ENCODE data around the gene MINDY3.

MINDY3 gene

DNA sequence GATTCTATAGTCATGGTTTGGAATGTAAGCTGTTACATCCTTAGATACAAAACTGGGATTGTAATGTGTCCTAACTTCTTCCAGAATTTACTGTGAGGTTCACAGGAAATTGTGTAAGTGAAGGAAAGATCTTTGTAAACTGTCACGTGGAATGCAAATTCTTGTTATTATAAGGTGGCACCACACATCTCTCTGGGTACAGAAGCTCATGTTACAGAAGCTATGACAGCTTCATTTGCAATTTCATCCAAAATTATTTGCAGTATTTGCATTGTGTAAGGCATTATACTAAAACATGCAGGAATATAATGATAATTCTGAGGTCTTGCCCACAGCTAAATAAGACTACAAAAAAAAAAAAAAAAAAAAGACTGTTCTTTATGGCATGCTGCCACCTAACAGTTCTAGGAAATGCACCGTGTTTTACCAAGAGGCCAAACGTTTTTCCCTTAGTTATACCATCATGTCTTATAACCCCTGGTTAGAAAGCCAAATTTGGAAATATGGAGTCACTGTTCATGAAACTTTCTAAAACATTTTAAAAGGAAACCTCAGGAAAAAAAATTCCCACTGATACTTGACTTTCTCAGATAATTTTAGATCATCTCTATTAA lies 17.6 kb downstream of the MINDY3 start:
- H3K4me3 ChIP-seq (ENCODE audit: low read length) = no peak overlapping the region
- H3K4me1 ChIP-seq (ENCODE audit: control insufficient read depth, insufficient read depth, low read length) = no peaks in the 10 kb centered on the region
- H3K27ac ChIP-seq (ENCODE audit: low read length) = no peak overlapping the region
- H3K27me3 ChIP-seq (ENCODE audit: control insufficient read depth, insufficient read depth, low read length) = no peaks in the 10 kb centered on the region
- no peak for DNase-seq (ENCODE audit: low read depth, low spot score)
- no peaks in the 10 kb centered on the region for H3K9me3 ChIP-seq (ENCODE audit: control insufficient read depth, insufficient read depth, low read length)
- no peaks in the 10 kb centered on the region for H3K36me3 ChIP-seq (ENCODE audit: control insufficient read depth, insufficient read depth, low read length)
- WGBS (ENCODE audit: insufficient coverage, insufficient read length) = no CpG with 5 or more reads among the region's 3 CpGs

DNA sequence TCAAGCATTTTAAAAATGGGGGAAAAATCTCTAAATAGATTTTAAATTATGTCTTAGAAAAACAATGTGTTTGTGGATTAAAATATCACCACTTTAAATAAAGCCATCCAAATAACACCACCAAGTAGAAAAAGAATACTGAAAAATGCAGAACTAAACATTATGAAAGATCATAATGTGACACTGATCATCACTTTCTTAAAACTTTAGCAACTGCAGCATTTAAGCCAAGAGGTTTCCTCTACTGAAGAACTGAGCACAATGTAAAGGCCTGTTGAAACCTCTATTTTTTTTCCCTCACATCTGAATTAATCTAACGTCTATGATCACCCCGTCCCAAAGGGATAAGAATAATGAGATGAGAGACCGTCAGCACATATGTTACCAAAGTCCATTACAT lies 18.6 kb downstream of the MINDY3 start:
- no peaks in the 10 kb centered on the region for H3K27me3 ChIP-seq (ENCODE audit: control insufficient read depth, insufficient read depth, low read length)
- DNase-seq (ENCODE audit: low read depth, low spot score) = no peak
- no peaks in the 10 kb centered on the region for H3K36me3 ChIP-seq (ENCODE audit: control insufficient read depth, insufficient read depth, low read length)
- no peak overlapping the region for H3K4me3 ChIP-seq (ENCODE audit: low read length)
- H3K4me1 ChIP-seq (ENCODE audit: control insufficient read depth, insufficient read depth, low read length) = no peaks in the 10 kb centered on the region
- H3K27ac ChIP-seq (ENCODE audit: low read length) = no peak overlapping the region
- no peaks in the 10 kb centered on the region for H3K9me3 ChIP-seq (ENCODE audit: control insufficient read depth, insufficient read depth, low read length)
- WGBS (ENCODE audit: insufficient coverage, insufficient read length) = no CpG with 5 or more reads among the region's 3 CpGs

DNA sequence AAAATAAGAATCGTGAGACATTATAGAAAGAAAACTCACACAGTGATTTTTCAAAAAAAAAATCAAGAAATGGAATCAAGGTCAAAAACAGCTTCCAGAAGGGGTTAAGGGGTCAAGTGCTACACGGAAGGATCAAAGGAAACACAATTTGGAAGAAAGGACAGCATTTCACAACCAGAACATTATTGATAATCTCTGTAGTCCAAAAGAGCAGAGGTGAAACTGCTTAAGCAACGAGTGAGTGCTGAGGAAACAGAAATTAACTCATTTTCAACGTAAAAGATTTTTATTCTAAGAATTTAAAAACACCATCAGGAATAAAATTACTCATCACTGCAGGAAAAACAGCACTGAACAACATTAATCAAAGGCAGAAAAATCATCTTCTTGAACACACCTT lies 23.5 kb downstream of the MINDY3 start:
- H3K9me3 ChIP-seq (ENCODE audit: control insufficient read depth, insufficient read depth, low read length) = no peaks in the 10 kb centered on the region
- no peaks in the 10 kb centered on the region for H3K4me1 ChIP-seq (ENCODE audit: control insufficient read depth, insufficient read depth, low read length)
- no peaks in the 10 kb centered on the region for H3K27me3 ChIP-seq (ENCODE audit: control insufficient read depth, insufficient read depth, low read length)
- H3K36me3 ChIP-seq (ENCODE audit: control insufficient read depth, insufficient read depth, low read length) = no peaks in the 10 kb centered on the region
- no CpG with 5 or more reads among the region's 4 CpGs for WGBS (ENCODE audit: insufficient coverage, insufficient read length)
- no peak overlapping the region for H3K27ac ChIP-seq (ENCODE audit: low read length)
- no peak for DNase-seq (ENCODE audit: low read depth, low spot score)
- no peak overlapping the region for H3K4me3 ChIP-seq (ENCODE audit: low read length)

- Histone ChIP-seq H3K9me3 (ENCODE audit: control insufficient read depth, insufficient read depth, low read length) (no peaks in the 10 kb centered on the region), H3K27me3 (ENCODE audit: control insufficient read depth, insufficient read depth, low read length) (no peaks in the 10 kb centered on the region), H3K27ac (ENCODE audit: low read length) (no peak overlapping the region), H3K4me1 (ENCODE audit: control insufficient read depth, insufficient read depth, low read length) (no peaks in the 10 kb centered on the region), H3K4me3 (ENCODE audit: low read length) (no peak overlapping the region), H3K36me3 (ENCODE audit: control insufficient read depth, insufficient read depth, low read length) (no peaks in the 10 kb centered on the region)
- WGBS (ENCODE audit: insufficient coverage, insufficient read length) = no CpG with 5 or more reads among the region's 4 CpGs
- DNase-seq (ENCODE audit: low read depth, low spot score) = no peak
These were observed 30.8 kb downstream of the MINDY3 start for GRCh38 chr10:15829495-15829894.

DNA sequence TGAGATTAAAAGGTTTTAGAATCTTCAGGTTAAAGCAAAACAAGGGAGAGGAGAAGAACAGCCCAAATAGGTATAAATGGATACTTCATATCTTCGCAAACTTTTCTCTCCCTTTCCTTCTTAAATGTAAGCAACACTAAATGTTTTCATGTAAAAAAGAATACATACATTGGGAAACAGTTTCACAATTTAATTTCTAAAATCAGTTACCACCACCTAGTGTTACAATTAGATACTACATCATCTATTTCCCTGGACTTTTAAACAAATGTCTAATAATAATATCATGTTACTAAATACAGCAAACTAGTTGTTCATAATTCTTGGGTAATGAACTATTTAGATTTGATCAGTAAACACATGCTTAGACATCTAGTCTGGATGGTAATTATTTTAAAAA lies 35.8 kb downstream of the MINDY3 start:
- Histone ChIP-seq H3K9me3 (ENCODE audit: control insufficient read depth, insufficient read depth, low read length) (no peaks in the 10 kb centered on the region), H3K27me3 (ENCODE audit: control insufficient read depth, insufficient read depth, low read length) (no peaks in the 10 kb centered on the region), H3K36me3 (ENCODE audit: control insufficient read depth, insufficient read depth, low read length) (no peaks in the 10 kb centered on the region), H3K27ac (ENCODE audit: low read length) (no peak overlapping the region), H3K4me3 (ENCODE audit: low read length) (no peak overlapping the region), H3K4me1 (ENCODE audit: control insufficient read depth, insufficient read depth, low read length) (no peaks in the 10 kb centered on the region)
- no CpG with 5 or more reads among the region's 1 CpG for WGBS (ENCODE audit: insufficient coverage, insufficient read length)
- no peak for DNase-seq (ENCODE audit: low read depth, low spot score)

GRCh38 chr10:15822131-15822530 lies 38.2 kb downstream of the MINDY3 start:
- no peak for DNase-seq (ENCODE audit: low read depth, low spot score)
- H3K4me1 ChIP-seq (ENCODE audit: control insufficient read depth, insufficient read depth, low read length) = no peaks in the 10 kb centered on the region

GRCh38 chr10:15821046-15821683 lies 39.1 kb downstream of the MINDY3 start:
- no peak overlapping the region for H3K4me3 ChIP-seq (ENCODE audit: low read length)

More at GRCh38 chr10:15822131-15822530, 38.2 kb downstream of the MINDY3 start:
- no CpG with 5 or more reads among the region's 4 CpGs for WGBS (ENCODE audit: insufficient coverage, insufficient read length)
- H3K36me3 ChIP-seq (ENCODE audit: control insufficient read depth, insufficient read depth, low read length) = no peaks in the 10 kb centered on the region
- H3K27ac ChIP-seq (ENCODE audit: low read length) = no peak overlapping the region
- H3K4me3 ChIP-seq (ENCODE audit: low read length) = no peak overlapping the region
- no peaks in the 10 kb centered on the region for H3K9me3 ChIP-seq (ENCODE audit: control insufficient read depth, insufficient read depth, low read length)
- no peaks in the 10 kb centered on the region for H3K27me3 ChIP-seq (ENCODE audit: control insufficient read depth, insufficient read depth, low read length)

DNA sequence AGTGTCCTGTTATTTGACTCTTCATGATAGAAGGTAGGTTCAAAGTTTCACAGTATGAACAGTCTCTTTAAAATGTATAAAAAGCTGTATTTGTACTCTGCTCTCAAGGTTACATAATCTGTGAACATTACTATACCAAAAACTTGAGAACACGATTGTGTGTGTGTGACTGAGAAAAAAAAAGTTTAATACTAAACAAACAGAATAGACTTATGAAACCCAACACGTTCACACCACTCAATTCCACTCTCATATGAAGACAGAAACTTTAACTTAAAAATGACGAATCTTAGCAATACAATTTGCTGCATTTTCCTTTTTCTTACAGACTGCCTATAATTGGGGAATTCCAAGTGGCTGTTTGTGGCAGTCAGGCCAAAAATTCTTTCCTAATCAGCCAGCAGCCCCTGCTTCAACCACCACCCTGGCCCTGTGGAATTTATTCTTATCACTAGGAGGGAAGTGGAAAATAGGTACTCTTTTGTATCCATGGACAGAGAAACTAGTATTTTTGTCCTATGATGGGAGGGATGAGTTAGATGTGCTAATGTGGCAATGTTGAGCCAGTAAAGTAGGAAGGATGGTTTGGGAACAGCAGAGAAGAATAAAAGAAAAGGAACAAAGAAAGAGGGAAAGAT lies 42.8 kb downstream of the MINDY3 start:
- no peaks in the 10 kb centered on the region for H3K9me3 ChIP-seq (ENCODE audit: control insufficient read depth, insufficient read depth, low read length)
- H3K27ac ChIP-seq (ENCODE audit: low read length) = no peak overlapping the region
- DNase-seq (ENCODE audit: low read depth, low spot score) = no peak
- H3K4me1 ChIP-seq (ENCODE audit: control insufficient read depth, insufficient read depth, low read length) = no peaks in the 10 kb centered on the region
- no peaks in the 10 kb centered on the region for H3K27me3 ChIP-seq (ENCODE audit: control insufficient read depth, insufficient read depth, low read length)
- WGBS (ENCODE audit: insufficient coverage, insufficient read length) = 100% methylated on average over 1 of the region's 3 CpGs
- H3K4me3 ChIP-seq (ENCODE audit: low read length) = no peak overlapping the region
- H3K36me3 ChIP-seq (ENCODE audit: control insufficient read depth, insufficient read depth, low read length) = no peaks in the 10 kb centered on the region

More at GRCh38 chr10:15821046-15821683, 39.1 kb downstream of the MINDY3 start:
- Histone ChIP-seq H3K9me3 (ENCODE audit: control insufficient read depth, insufficient read depth, low read length) (no peaks in the 10 kb centered on the region), H3K27ac (ENCODE audit: low read length) (no peak overlapping the region), H3K4me1 (ENCODE audit: control insufficient read depth, insufficient read depth, low read length) (no peaks in the 10 kb centered on the region), H3K27me3 (ENCODE audit: control insufficient read depth, insufficient read depth, low read length) (no peaks in the 10 kb centered on the region), H3K36me3 (ENCODE audit: control insufficient read depth, insufficient read depth, low read length) (no peaks in the 10 kb centered on the region)
- no peak for DNase-seq (ENCODE audit: low read depth, low spot score)
- no CpG with 5 or more reads among the region's 3 CpGs for WGBS (ENCODE audit: insufficient coverage, insufficient read length)

GRCh38 chr10:15815242-15815885 lies 44.9 kb downstream of the MINDY3 start:
- Histone ChIP-seq H3K4me1 (ENCODE audit: control insufficient read depth, insufficient read depth, low read length) (no peaks in the 10 kb centered on the region), H3K27me3 (ENCODE audit: control insufficient read depth, insufficient read depth, low read length) (no peaks in the 10 kb centered on the region), H3K36me3 (ENCODE audit: control insufficient read depth, insufficient read depth, low read length) (no peaks in the 10 kb centered on the region), H3K4me3 (ENCODE audit: low read length) (no peak overlapping the region), H3K27ac (ENCODE audit: low read length) (no peak overlapping the region), H3K9me3 (ENCODE audit: control insufficient read depth, insufficient read depth, low read length) (no peaks in the 10 kb centered on the region)
- no CpG with 5 or more reads among the region's 6 CpGs for WGBS (ENCODE audit: insufficient coverage, insufficient read length)
- no peak for DNase-seq (ENCODE audit: low read depth, low spot score)

GRCh38 chr10:15814565-15814964 lies 45.7 kb downstream of the MINDY3 start:
- no peak overlapping the region for H3K27ac ChIP-seq (ENCODE audit: low read length)
- no CpG with 5 or more reads among the region's 6 CpGs for WGBS (ENCODE audit: insufficient coverage, insufficient read length)
- H3K9me3 ChIP-seq (ENCODE audit: control insufficient read depth, insufficient read depth, low read length) = no peaks in the 10 kb centered on the region
- H3K36me3 ChIP-seq (ENCODE audit: control insufficient read depth, insufficient read depth, low read length) = no peaks in the 10 kb centered on the region
- no peaks in the 10 kb centered on the region for H3K4me1 ChIP-seq (ENCODE audit: control insufficient read depth, insufficient read depth, low read length)
- no peak overlapping the region for H3K4me3 ChIP-seq (ENCODE audit: low read length)
- no peaks in the 10 kb centered on the region for H3K27me3 ChIP-seq (ENCODE audit: control insufficient read depth, insufficient read depth, low read length)
- no peak for DNase-seq (ENCODE audit: low read depth, low spot score)
